IMR-90 (cell line): ENCODE results near the gene RPL36.
"Not testable (repeated sequence)": the region's sequence is repeated elsewhere in the genome, so short reads cannot be mapped to it uniquely, and the experiment has no call there.

ENCODE experiments used
- BHLHE40 ChIP-seq: fragments of 150-350 bp; IDR thresholded peaks from 2 replicates; pipeline ENCODE4 v1.6.1; 2016; ENCODE audit warnings: mild to moderate bottlenecking, low read depth, low read length
- FOS ChIP-seq: fragments of 150-350 bp; IDR thresholded peaks from 2 replicates; pipeline ENCODE4 v1.6.1; 2016; ENCODE audit warnings: low read depth, low read length
- MAZ ChIP-seq: IDR thresholded peaks from 2 replicates; pipeline ENCODE4 v1.6.1; 2012; ENCODE audit warnings: low read depth, mild to moderate bottlenecking, low read length, improper control_type of control experiment, moderate library complexity, borderline replicate concordance
- MXI1 ChIP-seq: IDR thresholded peaks from 2 replicates; pipeline ENCODE4 v1.6.1; 2012; ENCODE audit warnings: low read depth, mild to moderate bottlenecking, low read length, moderate library complexity, borderline replicate concordance
- NFE2L2 ChIP-seq: fragments of 150-350 bp; IDR thresholded peaks from 2 replicates; pipeline ENCODE4 v1.6.1; 2016; ENCODE audit warnings: low read depth, mild to moderate bottlenecking, low read length
- POLR2A ChIP-seq: IDR thresholded peaks from 2 replicates; pipeline ENCODE4 v1.6.1; 2012; ENCODE audit warnings: mild to moderate bottlenecking, low read depth, low read length
- RAD21 ChIP-seq: IDR thresholded peaks from 2 replicates; pipeline ENCODE4 v1.6.1; 2012; ENCODE audit warnings: low read length, improper control_type of control experiment
- RFX5 ChIP-seq: IDR thresholded peaks from 2 replicates; pipeline ENCODE4 v1.8.0; 2012; ENCODE audit warnings: low read depth, mild to moderate bottlenecking, low read length, moderate library complexity
- SMC3 ChIP-seq: fragments of 150-350 bp; IDR thresholded peaks from 2 replicates; pipeline ENCODE4 v1.6.1; 2016; ENCODE audit warnings: low read depth, mild to moderate bottlenecking, antibody characterized with exemption, low read length, moderate library complexity
- TF ChIP-seq, protein P1 (sequence below): conservative IDR thresholded peaks from 2 replicates; pipeline ENCODE4 v1.5.1; 2012; ENCODE audit warnings: mild to moderate bottlenecking, low read depth, low read length, improper control_type of control experiment
- TF ChIP-seq, protein P2 (sequence below): fragments of 150-350 bp; IDR thresholded peaks from 2 replicates; pipeline ENCODE4 v1.6.1; 2017; ENCODE audit warnings: mild to moderate bottlenecking, antibody characterized with exemption, low read length, low read depth

DNA sequence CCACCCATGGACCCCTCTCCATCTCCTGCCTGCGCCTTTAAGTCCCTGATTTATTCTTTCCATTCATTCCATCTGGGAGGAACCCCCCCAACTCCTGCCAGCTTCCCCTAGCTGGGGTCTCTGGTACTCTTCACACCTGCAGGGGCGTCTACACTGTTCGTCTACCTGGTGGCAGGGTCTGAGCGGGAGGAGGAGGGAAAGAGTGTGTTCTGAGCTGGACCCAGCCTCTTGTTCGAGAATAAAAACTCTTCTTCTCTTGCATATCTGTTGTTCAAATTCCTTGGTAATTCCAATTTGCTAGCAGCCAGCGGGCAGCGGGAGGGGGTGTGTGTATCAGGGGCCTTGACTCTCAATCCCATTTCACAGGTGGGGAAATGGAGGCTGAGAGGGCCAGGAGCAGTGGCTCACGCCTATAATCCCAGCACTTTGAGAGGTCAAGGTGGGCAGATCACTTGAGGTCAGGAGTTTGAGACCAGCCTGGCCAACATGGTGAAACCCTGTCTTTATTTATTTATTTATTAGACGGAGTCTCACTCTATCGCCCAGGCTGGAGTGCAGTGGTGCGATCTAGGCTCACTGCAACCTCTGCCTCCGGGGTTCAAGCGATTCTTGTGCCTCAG lies 1.7 kb upstream of the RPL36 start:
- TF ChIP-seq, protein P1, sequence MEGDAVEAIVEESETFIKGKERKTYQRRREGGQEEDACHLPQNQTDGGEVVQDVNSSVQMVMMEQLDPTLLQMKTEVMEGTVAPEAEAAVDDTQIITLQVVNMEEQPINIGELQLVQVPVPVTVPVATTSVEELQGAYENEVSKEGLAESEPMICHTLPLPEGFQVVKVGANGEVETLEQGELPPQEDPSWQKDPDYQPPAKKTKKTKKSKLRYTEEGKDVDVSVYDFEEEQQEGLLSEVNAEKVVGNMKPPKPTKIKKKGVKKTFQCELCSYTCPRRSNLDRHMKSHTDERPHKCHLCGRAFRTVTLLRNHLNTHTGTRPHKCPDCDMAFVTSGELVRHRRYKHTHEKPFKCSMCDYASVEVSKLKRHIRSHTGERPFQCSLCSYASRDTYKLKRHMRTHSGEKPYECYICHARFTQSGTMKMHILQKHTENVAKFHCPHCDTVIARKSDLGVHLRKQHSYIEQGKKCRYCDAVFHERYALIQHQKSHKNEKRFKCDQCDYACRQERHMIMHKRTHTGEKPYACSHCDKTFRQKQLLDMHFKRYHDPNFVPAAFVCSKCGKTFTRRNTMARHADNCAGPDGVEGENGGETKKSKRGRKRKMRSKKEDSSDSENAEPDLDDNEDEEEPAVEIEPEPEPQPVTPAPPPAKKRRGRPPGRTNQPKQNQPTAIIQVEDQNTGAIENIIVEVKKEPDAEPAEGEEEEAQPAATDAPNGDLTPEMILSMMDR: not testable (repeated sequence)
- TF ChIP-seq, protein P2, sequence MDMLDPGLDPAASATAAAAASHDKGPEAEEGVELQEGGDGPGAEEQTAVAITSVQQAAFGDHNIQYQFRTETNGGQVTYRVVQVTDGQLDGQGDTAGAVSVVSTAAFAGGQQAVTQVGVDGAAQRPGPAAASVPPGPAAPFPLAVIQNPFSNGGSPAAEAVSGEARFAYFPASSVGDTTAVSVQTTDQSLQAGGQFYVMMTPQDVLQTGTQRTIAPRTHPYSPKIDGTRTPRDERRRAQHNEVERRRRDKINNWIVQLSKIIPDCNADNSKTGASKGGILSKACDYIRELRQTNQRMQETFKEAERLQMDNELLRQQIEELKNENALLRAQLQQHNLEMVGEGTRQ: not testable (repeated sequence)
- TF ChIP-seq NFE2L2, FOS, MAZ, BHLHE40, POLR2A, MXI1, SMC3, RAD21, RFX5: not testable (repeated sequence)
